ENCODE results near the gene CRYBG3. TPM values are rescaled to one million over a fixed set of nuclear protein-coding genes. Genes with fewer than 3 reads are reported as not detected.

Gene CRYBG3
- total RNA-seq, 3 donors from 2014 or later (not counting 1 experiment from before 2014, with no cell fraction given): 1.1 to 2.4 (median 1.8) TPM

DNA sequence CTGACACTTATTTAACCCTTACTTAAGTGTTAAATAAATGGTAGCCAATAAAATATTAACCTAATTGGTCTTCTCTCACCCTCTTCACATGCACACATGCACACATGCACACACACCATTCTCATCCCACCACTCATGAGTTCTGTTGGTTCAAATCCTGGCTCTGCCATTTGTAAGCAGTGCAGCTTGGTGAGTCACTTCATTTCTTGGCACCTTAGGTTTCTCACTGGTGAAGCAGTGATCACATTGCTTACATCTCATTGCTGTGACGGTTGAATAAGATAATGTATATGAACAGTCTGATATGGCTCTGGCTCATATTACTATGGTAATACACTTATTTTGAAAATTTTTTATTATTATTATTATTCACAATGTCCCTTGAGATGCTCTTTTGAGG lies 116.6 kb downstream of the CRYBG3 start:
- TF ChIP-seq, protein P1, sequence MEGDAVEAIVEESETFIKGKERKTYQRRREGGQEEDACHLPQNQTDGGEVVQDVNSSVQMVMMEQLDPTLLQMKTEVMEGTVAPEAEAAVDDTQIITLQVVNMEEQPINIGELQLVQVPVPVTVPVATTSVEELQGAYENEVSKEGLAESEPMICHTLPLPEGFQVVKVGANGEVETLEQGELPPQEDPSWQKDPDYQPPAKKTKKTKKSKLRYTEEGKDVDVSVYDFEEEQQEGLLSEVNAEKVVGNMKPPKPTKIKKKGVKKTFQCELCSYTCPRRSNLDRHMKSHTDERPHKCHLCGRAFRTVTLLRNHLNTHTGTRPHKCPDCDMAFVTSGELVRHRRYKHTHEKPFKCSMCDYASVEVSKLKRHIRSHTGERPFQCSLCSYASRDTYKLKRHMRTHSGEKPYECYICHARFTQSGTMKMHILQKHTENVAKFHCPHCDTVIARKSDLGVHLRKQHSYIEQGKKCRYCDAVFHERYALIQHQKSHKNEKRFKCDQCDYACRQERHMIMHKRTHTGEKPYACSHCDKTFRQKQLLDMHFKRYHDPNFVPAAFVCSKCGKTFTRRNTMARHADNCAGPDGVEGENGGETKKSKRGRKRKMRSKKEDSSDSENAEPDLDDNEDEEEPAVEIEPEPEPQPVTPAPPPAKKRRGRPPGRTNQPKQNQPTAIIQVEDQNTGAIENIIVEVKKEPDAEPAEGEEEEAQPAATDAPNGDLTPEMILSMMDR (IDR thresholded peaks at IDR 0.05): no peak
- ATAC-seq (no peak), DNase-seq (no peak)
- Mint-ChIP-seq H3K4me1 (no peaks in the 10 kb centered on the region), H3K4me3 (no peak overlapping the region), H3K27ac (no peak overlapping the region), H3K27me3 (ENCODE audit: low read depth in 2 of 2) (no peaks in the 10 kb centered on the region), H3K36me3 (no peaks in the 10 kb centered on the region), H3K9me3 (no peaks in the 10 kb centered on the region)
- WGBS (ENCODE audit: insufficient coverage): no CpG with 5 or more reads among the region's 1 CpG
- intact Hi-C loops (cut with micrococcal nuclease): no loop called here
- Histone ChIP-seq H3K27ac (ENCODE audit: low read length) (no peak overlapping the region), H3K9me3 (ENCODE audit: control insufficient read depth, insufficient read depth, low read length) (no peaks in the 10 kb centered on the region), H3K4me3 (ENCODE audit: low read length) (no peak overlapping the region), H3K27me3 (ENCODE audit: control insufficient read depth, insufficient read depth, low read length) (no peaks in the 10 kb centered on the region), H3K36me3 (ENCODE audit: control insufficient read depth, insufficient read depth, low read length) (peaks cover 15% of the 10 kb centered on the region), H3K4me1 (ENCODE audit: control insufficient read depth, insufficient read depth, low read length) (no peaks in the 10 kb centered on the region)

DNA sequence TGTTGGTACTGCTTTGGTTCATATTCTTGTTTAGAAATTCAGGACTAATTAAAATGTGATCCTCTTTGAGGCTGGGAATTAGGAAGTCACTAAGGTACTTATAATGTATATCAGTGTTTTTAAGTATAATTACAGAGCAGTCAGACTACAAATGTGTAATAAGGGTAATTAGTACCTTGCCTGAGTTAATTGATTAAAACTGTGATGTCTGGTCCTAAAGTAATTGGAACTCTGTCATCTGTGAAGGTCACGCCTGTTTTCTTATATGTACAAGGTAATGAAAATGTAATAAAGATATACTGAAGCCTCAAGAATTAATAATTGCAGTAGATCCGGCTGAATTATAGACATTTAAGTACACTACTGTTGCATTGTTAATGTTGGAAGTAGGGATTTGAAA lies 117.6 kb downstream of the CRYBG3 start:
- TF ChIP-seq, protein P1 (IDR thresholded peaks at IDR 0.05): no peak
- no peaks in the 10 kb centered on the region for H3K9me3 ChIP-seq (ENCODE audit: control insufficient read depth, insufficient read depth, low read length)
- DNase-seq: no peak
- H3K36me3 ChIP-seq (ENCODE audit: control insufficient read depth, insufficient read depth, low read length): peaks cover 22% of the 10 kb centered on the region
- no peak for ATAC-seq
- intact Hi-C loops (cut with micrococcal nuclease): no loop called here
- Mint-ChIP-seq H3K4me1 (no peaks in the 10 kb centered on the region), H3K27me3 (ENCODE audit: low read depth in 2 of 2) (no peaks in the 10 kb centered on the region), H3K27ac (no peak overlapping the region), H3K4me3 (no peak overlapping the region), H3K9me3 (no peaks in the 10 kb centered on the region), H3K36me3 (no peaks in the 10 kb centered on the region)
- H3K27me3 ChIP-seq (ENCODE audit: control insufficient read depth, insufficient read depth, low read length): no peaks in the 10 kb centered on the region
- no peak overlapping the region for H3K4me3 ChIP-seq (ENCODE audit: low read length)
- no peak overlapping the region for H3K27ac ChIP-seq (ENCODE audit: low read length)
- 100% methylated on average over 2 of the region's 2 CpGs for WGBS (ENCODE audit: insufficient coverage)
- no peaks in the 10 kb centered on the region for H3K4me1 ChIP-seq (ENCODE audit: control insufficient read depth, insufficient read depth, low read length)

DNA sequence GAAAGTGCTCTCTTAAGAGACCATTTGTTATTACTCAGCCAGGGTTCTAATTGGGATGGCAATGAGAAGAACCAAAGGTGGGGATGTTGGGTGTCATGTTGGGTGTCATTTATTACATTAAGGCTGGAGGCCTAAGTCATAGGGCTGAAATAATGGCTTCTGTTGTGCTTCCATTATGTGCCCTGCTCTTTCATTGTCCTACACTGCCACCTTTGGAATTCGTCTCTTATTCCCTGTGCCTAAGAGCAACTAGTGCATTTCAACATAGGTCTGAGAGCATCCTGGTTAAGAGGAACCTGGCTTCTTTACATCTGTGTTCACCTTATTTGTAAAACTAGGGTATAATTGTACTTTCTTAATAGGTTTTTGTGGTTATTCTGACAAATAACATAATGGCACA lies 118.2 kb downstream of the CRYBG3 start:
- WGBS (ENCODE audit: insufficient coverage): 91% methylated on average over 1 of the region's 1 CpG
- H3K27ac Mint-ChIP-seq: no peak overlapping the region
- H3K4me3 ChIP-seq (ENCODE audit: low read length): no peak overlapping the region
- H3K4me1 Mint-ChIP-seq: no peaks in the 10 kb centered on the region
- DNase-seq: peak in 1 of 2 donors; percentile 50
- no peaks in the 10 kb centered on the region for H3K4me1 ChIP-seq (ENCODE audit: control insufficient read depth, insufficient read depth, low read length)
- peaks cover 28% of the 10 kb centered on the region for H3K36me3 ChIP-seq (ENCODE audit: control insufficient read depth, insufficient read depth, low read length)
- intact Hi-C loops (cut with micrococcal nuclease): no loop called here
- no peak for ATAC-seq
- no peaks in the 10 kb centered on the region for H3K9me3 Mint-ChIP-seq
- no peaks in the 10 kb centered on the region for H3K9me3 ChIP-seq (ENCODE audit: control insufficient read depth, insufficient read depth, low read length)
- H3K27me3 Mint-ChIP-seq (ENCODE audit: low read depth in 2 of 2): no peaks in the 10 kb centered on the region
- H3K36me3 Mint-ChIP-seq: no peaks in the 10 kb centered on the region
- TF ChIP-seq, protein P1 (IDR thresholded peaks at IDR 0.05): no peak
- no peaks in the 10 kb centered on the region for H3K27me3 ChIP-seq (ENCODE audit: control insufficient read depth, insufficient read depth, low read length)
- H3K4me3 Mint-ChIP-seq: no peak overlapping the region
- no peak overlapping the region for H3K27ac ChIP-seq (ENCODE audit: low read length)

DNA sequence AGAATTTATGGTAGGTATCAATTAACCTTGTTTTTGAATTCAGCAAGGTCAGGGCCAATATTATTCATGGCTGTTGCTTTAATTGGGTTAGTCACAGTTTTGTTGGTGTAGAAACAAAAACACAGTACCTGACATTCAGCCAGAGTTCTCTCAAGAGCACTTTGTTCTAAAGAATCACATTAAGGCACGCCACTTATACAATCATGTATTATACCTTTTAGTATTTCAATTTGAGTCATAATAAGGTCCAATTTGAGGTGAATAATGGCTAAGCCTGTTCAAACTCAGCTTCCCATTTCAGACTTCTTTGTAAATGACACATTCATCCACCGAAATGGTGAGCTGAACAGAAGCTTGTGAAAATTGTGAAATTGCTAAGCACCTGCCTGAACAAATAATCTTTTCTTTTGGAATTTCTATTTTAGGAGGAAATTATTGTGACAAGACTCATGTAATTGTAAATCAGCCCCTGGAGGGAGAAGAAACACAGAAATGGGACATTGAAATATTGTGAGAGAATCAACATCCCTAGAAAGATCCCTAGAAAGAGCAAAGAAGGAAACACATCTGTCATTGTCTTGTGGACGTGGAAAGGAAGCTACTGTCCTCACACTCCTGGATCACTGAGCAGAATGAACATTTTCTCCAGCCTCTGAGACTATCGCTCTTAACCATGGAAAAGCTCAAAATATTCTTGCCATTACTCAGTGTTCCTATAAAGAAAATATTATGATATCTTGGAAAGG lies 121.2 kb downstream of the CRYBG3 start:
- intact Hi-C loops (cut with micrococcal nuclease): no loop called here

More for the DNA sequence above, 121.2 kb downstream of the CRYBG3 start:
- WGBS (ENCODE audit: insufficient coverage): 83% methylated on average over 2 of the region's 4 CpGs
- Histone ChIP-seq H3K9me3 (ENCODE audit: control insufficient read depth, insufficient read depth, low read length) (no peaks in the 10 kb centered on the region), H3K27me3 (ENCODE audit: control insufficient read depth, insufficient read depth, low read length) (no peaks in the 10 kb centered on the region), H3K4me3 (ENCODE audit: low read length) (no peak overlapping the region), H3K27ac (ENCODE audit: low read length) (no peak overlapping the region), H3K36me3 (ENCODE audit: control insufficient read depth, insufficient read depth, low read length) (peaks cover 54% of the 10 kb centered on the region), H3K4me1 (ENCODE audit: control insufficient read depth, insufficient read depth, low read length) (no peaks in the 10 kb centered on the region)
- Mint-ChIP-seq H3K27ac (no peak overlapping the region), H3K9me3 (no peaks in the 10 kb centered on the region), H3K4me3 (no peak overlapping the region), H3K27me3 (ENCODE audit: low read depth in 2 of 2) (no peaks in the 10 kb centered on the region), H3K4me1 (no peaks in the 10 kb centered on the region), H3K36me3 (peaks cover 28% of the 10 kb centered on the region)
- ATAC-seq (no peak), DNase-seq (no peak)
- TF ChIP-seq, protein P1 (IDR thresholded peaks at IDR 0.05): no peak
